GM18867 (cell line): ENCODE data around the gene SMAP2.

Experiments
- ATAC-seq: cut with Tn5 transposase; IDR thresholded peaks from one replicate; pipeline ENCODE4 v1.9.1; 2021; ENCODE audit warnings: mild to moderate bottlenecking, moderate library complexity; ENCODE audit not compliant: unreplicated experiment

The SMAP2 gene

GRCh38 chr1:40389322-40389803, 15.8 kb downstream of the SMAP2 start:
- no peak for ATAC-seq

- ATAC-seq, result no peak
These were observed 16.5 kb downstream of the SMAP2 start for GRCh38 chr1:40389871-40390560.

GRCh38 chr1:40390857-40391256, 17.3 kb downstream of the SMAP2 start:
- ATAC-seq, result no peak

- peak; percentile 51 for ATAC-seq
These were observed 18.2 kb downstream of the SMAP2 start for GRCh38 chr1:40391688-40392145.

- no peak for ATAC-seq
These were observed 18.7 kb downstream of the SMAP2 start for GRCh38 chr1:40392221-40392620.

GRCh38 chr1:40393173-40393572, 19.6 kb downstream of the SMAP2 start:
- ATAC-seq, result no peak

- no peak for ATAC-seq
These were observed 21.1 kb downstream of the SMAP2 start for GRCh38 chr1:40394491-40395172.

- no peak for ATAC-seq
These were observed 22.0 kb downstream of the SMAP2 start for GRCh38 chr1:40395190-40396175.

GRCh38 chr1:40396420-40396819, 22.9 kb downstream of the SMAP2 start:
- ATAC-seq, result no peak

- no peak for ATAC-seq
These were observed 23.7 kb downstream of the SMAP2 start for GRCh38 chr1:40397258-40397657.

- peak; percentile 58 for ATAC-seq
These were observed 26.6 kb downstream of the SMAP2 start for GRCh38 chr1:40399984-40400704.

- ATAC-seq, result no peak
These were observed 28.1 kb downstream of the SMAP2 start for GRCh38 chr1:40401473-40402201.

- no peak for ATAC-seq
These were observed 31.3 kb downstream of the SMAP2 start for GRCh38 chr1:40404670-40405462.

GRCh38 chr1:40405812-40406211, 32.3 kb downstream of the SMAP2 start:
- no peak for ATAC-seq

- no peak for ATAC-seq
These were observed 33.9 kb downstream of the SMAP2 start for GRCh38 chr1:40407453-40407852.

GRCh38 chr1:40409467-40409866, 35.9 kb downstream of the SMAP2 start:
- no peak for ATAC-seq

- ATAC-seq, result no peak
These were observed 37.8 kb downstream of the SMAP2 start for GRCh38 chr1:40411294-40411693.

- ATAC-seq, result no peak
These were observed 38.3 kb downstream of the SMAP2 start for GRCh38 chr1:40411843-40412242.
